ENCODE measurements around the gene RAB7B.
A peak's percentile ranks its signal among the peaks of the same experiment; 100 is the strongest.

Gene RAB7B

DNA sequence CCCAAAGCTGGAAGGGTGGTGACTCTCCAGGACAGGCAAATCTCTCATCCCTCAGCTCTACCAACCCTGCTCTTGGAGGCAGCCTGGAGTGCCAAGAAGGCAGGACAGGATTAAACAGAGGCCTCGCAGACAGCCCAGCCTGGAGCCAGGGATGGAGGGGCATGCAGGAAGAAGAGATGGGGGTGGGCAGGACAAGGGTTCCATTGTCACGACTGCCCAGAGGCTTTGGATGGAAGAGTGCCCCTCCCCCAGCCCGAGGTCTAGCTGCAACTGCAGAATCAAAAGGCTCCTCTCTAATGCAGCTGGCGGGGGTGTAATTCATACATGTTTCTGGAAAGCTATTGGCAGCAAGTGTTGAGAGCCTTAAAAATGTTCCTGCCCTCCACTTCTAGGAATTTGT is 8.8 kb downstream of the RAB7B start:
- TF ChIP-seq, protein P1, sequence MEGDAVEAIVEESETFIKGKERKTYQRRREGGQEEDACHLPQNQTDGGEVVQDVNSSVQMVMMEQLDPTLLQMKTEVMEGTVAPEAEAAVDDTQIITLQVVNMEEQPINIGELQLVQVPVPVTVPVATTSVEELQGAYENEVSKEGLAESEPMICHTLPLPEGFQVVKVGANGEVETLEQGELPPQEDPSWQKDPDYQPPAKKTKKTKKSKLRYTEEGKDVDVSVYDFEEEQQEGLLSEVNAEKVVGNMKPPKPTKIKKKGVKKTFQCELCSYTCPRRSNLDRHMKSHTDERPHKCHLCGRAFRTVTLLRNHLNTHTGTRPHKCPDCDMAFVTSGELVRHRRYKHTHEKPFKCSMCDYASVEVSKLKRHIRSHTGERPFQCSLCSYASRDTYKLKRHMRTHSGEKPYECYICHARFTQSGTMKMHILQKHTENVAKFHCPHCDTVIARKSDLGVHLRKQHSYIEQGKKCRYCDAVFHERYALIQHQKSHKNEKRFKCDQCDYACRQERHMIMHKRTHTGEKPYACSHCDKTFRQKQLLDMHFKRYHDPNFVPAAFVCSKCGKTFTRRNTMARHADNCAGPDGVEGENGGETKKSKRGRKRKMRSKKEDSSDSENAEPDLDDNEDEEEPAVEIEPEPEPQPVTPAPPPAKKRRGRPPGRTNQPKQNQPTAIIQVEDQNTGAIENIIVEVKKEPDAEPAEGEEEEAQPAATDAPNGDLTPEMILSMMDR (IDR thresholded peaks at IDR 0.05; ENCODE audit: low read depth, low read length) = no peak
- no peak for TF ChIP-seq POLR2A (IDR thresholded peaks at IDR 0.05; ENCODE audit: extremely low read depth, insufficient read length)
- no peak for DNase-seq (ENCODE audit: low read depth)

DNA sequence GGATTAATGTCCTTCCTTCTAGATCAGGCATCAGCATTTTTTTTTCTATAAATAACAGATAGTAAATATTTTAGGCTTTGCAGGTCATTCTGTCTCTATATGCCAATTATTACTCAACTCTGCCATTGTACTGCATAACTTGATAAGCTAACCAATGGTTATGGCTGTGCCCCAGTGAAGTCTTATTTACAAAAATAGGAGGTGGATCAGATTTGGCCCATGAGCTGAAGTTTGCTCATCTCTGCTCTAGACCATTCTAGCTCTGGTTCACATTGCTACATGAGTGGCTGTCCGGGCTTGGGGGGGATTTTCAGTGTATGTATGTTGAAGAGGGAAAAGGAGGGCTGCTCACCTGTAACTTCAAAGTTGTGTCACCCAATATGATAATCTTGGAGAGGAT is 10.1 kb downstream of the RAB7B start:
- TF ChIP-seq, protein P1 (IDR thresholded peaks at IDR 0.05; ENCODE audit: low read depth, low read length) = no peak
- no peak for TF ChIP-seq POLR2A (IDR thresholded peaks at IDR 0.05; ENCODE audit: extremely low read depth, insufficient read length)
- TF ChIP-seq, protein P2, sequence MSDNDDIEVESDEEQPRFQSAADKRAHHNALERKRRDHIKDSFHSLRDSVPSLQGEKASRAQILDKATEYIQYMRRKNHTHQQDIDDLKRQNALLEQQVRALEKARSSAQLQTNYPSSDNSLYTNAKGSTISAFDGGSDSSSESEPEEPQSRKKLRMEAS (IDR thresholded peaks at IDR 0.05; ENCODE audit: low read depth, low read length) = no peak
- TF ChIP-seq MYC (IDR thresholded peaks at IDR 0.05; ENCODE audit: low read depth, low read length) = no peak
- no peak for DNase-seq (ENCODE audit: low read depth)
- no peak overlapping the region for H3K4me3 ChIP-seq (ENCODE audit: low read depth, low read length)

More for the DNA sequence above, 8.8 kb downstream of the RAB7B start:
- H3K4me3 ChIP-seq (ENCODE audit: low read depth, low read length) = no peak overlapping the region

DNA sequence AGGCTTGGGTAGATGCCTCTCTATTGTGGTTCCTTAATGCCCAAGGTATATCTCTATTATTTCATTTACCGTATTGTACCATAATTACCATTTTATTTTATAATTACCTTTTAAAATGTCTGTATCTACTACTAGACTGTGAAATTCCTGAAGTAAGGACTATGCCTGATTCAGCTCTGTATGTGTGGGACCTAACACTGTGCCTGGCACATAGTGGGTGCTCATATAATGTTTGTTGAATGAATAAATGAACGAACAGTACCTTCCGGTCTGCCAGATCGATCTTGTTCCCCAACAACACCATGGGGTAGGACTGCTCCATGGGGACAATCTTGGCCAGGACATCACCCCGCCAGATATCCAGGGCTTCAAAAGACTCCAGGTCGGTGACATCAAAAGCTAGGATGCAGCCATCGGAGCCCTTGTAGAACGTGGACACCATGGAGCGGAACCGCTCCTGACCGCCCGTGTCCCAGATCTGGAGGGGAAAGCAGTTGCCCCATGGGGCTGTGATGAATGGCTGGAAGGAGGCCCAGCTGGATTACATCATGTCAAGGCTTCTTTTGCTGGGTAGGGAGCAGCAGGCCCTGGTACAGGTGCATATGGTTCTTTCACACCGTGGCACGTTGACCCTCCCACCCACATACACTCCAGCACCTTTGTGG is 10.8 kb downstream of the RAB7B start:
- no peak overlapping the region for H3K4me3 ChIP-seq (ENCODE audit: low read depth, low read length)
- TF ChIP-seq MYC (IDR thresholded peaks at IDR 0.05; ENCODE audit: low read depth, low read length) (no peak), POLR2A (IDR thresholded peaks at IDR 0.05; ENCODE audit: extremely low read depth, insufficient read length) (no peak)
- TF ChIP-seq, protein P2 (IDR thresholded peaks at IDR 0.05; ENCODE audit: low read depth, low read length) = no peak
- TF ChIP-seq, protein P1 (IDR thresholded peaks at IDR 0.05; ENCODE audit: low read depth, low read length) = no peak
- no peak for DNase-seq (ENCODE audit: low read depth)

DNA sequence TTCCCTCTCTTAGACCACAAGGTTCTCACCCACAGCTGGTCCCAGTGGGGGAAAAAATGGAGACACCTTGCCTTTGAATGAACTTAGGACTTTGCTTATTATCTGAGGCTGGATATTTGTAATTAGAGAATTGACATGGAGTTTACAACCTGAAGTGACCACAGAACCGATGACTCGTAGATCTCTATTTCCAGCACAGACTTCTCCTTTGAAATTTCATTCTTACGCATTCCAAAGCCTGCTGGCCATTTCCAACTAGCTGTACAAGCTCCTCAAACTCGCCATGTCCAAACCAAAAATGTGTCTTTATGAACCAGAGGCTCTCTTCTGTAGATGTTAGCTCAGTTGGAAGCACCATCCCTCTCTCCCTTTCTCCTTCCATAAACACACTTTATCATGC is 12.0 kb downstream of the RAB7B start:
- peak; percentile 61 for DNase-seq (ENCODE audit: low read depth)
- H3K4me3 ChIP-seq (ENCODE audit: low read depth, low read length) = no peak overlapping the region
- no peak for TF ChIP-seq POLR2A (IDR thresholded peaks at IDR 0.05; ENCODE audit: extremely low read depth, insufficient read length)
- TF ChIP-seq, protein P1 (IDR thresholded peaks at IDR 0.05; ENCODE audit: low read depth, low read length) = no peak
- TF ChIP-seq, protein P2 (IDR thresholded peaks at IDR 0.05; ENCODE audit: low read depth, low read length) = no peak
- TF ChIP-seq MYC (IDR thresholded peaks at IDR 0.05; ENCODE audit: low read depth, low read length) = no peak

DNA sequence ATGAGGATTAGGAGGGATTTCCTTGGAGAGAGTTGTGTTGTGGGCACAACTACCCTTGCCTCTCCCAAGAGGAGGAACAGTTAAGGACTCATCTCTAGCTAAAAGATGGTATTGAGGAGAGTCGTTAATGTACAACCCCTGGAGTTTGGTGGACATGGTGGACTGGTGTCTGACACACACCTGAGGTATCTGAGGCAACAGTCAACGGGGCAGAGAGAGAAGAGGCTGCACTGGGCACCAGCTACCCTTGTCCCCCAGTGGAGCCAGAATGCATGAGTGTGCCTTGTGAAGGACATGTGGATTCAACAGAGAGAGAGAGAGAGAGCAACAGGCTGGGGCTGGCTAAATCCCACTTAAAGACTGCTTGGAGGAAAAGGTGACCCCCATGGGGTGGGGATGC is 13.0 kb downstream of the RAB7B start:
- no peak for DNase-seq (ENCODE audit: low read depth)
- H3K4me3 ChIP-seq (ENCODE audit: low read depth, low read length) = no peak overlapping the region
- no peak for TF ChIP-seq POLR2A (IDR thresholded peaks at IDR 0.05; ENCODE audit: extremely low read depth, insufficient read length)
- no peak for TF ChIP-seq MYC (IDR thresholded peaks at IDR 0.05; ENCODE audit: low read depth, low read length)
- TF ChIP-seq, protein P2 (IDR thresholded peaks at IDR 0.05; ENCODE audit: low read depth, low read length) = no peak
- TF ChIP-seq, protein P1 (IDR thresholded peaks at IDR 0.05; ENCODE audit: low read depth, low read length) = no peak

DNA sequence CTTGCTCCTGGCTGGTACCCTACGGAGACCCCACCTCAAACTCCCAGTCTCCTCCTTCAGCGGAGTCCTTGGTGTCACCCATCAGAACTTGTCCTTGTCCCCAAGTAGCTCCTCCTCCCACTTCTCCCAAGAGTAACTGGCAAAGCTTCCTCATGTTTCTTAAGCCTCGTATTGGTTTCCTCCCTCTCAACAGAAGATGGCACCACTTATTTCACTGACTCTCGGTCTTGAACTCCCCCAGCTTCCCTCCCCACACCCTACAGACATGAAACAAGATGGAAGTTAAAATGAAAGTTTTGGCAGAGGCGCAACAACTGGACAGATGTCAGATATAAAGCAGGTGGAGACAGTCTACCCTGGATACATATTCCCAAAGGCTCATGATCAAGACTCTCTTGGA is 13.4 kb downstream of the RAB7B start:
- TF ChIP-seq, protein P2 (IDR thresholded peaks at IDR 0.05; ENCODE audit: low read depth, low read length) = no peak
- TF ChIP-seq, protein P1 (IDR thresholded peaks at IDR 0.05; ENCODE audit: low read depth, low read length) = peak; percentile 10
- peak; percentile 74 for DNase-seq (ENCODE audit: low read depth)
- no peak overlapping the region for H3K4me3 ChIP-seq (ENCODE audit: low read depth, low read length)

Data from NB4 (cell line).